CD14-positive monocyte (primary cell): ENCODE measurements around the gene PRR30. TPM values are rescaled to one million over a fixed set of nuclear protein-coding genes. Genes with fewer than 3 reads are reported as not detected.
"Not testable (repeated sequence)": the region's sequence is repeated elsewhere in the genome, so short reads cannot be mapped to it uniquely, and the experiment has no call there.

Source experiments
- DNase-seq, 3 donors: peaks; one replicate each; pipeline ENCODE4 v3.0.0-alpha.2; 2011 to 2022
- H2AFZ ChIP-seq: 2 replicates; pipeline ENCODE4 v1.6.0; 2012; ENCODE audit warnings: mild to moderate bottlenecking, low read depth, low read length, inconsistent platforms; ENCODE audit not compliant: insufficient read depth, poor library complexity, severe bottlenecking
- H3K27ac ChIP-seq, 2 donors: 1 replicate in 1 of 2; 2 replicates in 1 of 2; pipeline ENCODE4 v1.5.1; 2012 to 2013; ENCODE audit warnings: low read length in 2 of 2, control low read depth in 1 of 2, inconsistent platforms in 1 of 2, low read depth in 1 of 2, mild to moderate bottlenecking in 1 of 2
- H3K27me3 ChIP-seq, 2 donors: one replicate each; pipeline versions ENCODE4 v1.6.0 to v1.6.1; 2011 to 2013; ENCODE audit warnings: low read length in 2 of 2; ENCODE audit not compliant: control insufficient read depth in 2 of 2, insufficient read depth in 2 of 2
- H3K36me3 ChIP-seq, 2 donors: replicated peaks in 1 of 2; 1 replicate in 1 of 2; 2 replicates in 1 of 2; pipeline versions ENCODE4 v1.5.1 to v1.6.1; 2012 to 2013; ENCODE audit warnings: low read length in 2 of 2, control low read depth in 1 of 2, inconsistent platforms in 1 of 2, mild to moderate bottlenecking in 1 of 2; ENCODE audit not compliant: insufficient read depth in 2 of 2, control insufficient read depth in 1 of 2
- H3K4me1 ChIP-seq, 2 donors: 1 replicate in 1 of 2; 2 replicates in 1 of 2; pipeline versions ENCODE4 v1.5.1 to v1.6.1; 2012 to 2013; ENCODE audit warnings: low read length in 2 of 2, control low read depth in 1 of 2, inconsistent platforms in 1 of 2, mild to moderate bottlenecking in 1 of 2, moderate library complexity in 1 of 2; ENCODE audit not compliant: insufficient read depth in 2 of 2, control insufficient read depth in 1 of 2
- H3K4me2 ChIP-seq: replicated peaks from 2 replicates; pipeline ENCODE3; 2012; ENCODE audit warnings: low read length, moderate library complexity, mild to moderate bottlenecking; ENCODE audit not compliant: poor library complexity, severe bottlenecking; ENCODE audit errors: extremely low read depth
- H3K4me3 ChIP-seq, 3 experiments: fragments of 200-600 bp in 1 of 3; sonication (generic) in 1 of 3; replicated peaks in 1 of 3; 1 replicate in 2 of 3; 2 replicates in 1 of 3; pipeline ENCODE4 v1.5.1; 2011 to 2013; ENCODE audit warnings: low read length in 3 of 3, mild to moderate bottlenecking in 3 of 3, control low read depth in 2 of 3, low read depth in 2 of 3, inconsistent platforms in 1 of 3, moderate library complexity in 1 of 3
- H3K79me2 ChIP-seq: 2 replicates; pipeline ENCODE4 v1.6.0; 2012; ENCODE audit warnings: mild to moderate bottlenecking, control low read depth, inconsistent platforms, low read length, moderate library complexity; ENCODE audit not compliant: insufficient read depth
- H3K9ac ChIP-seq: 2 replicates; pipeline ENCODE4 v1.6.0; 2017; ENCODE audit warnings: low read length, mild to moderate bottlenecking; ENCODE audit not compliant: insufficient read depth, poor library complexity, severe bottlenecking
- H3K9me3 ChIP-seq, 2 donors: replicated peaks in 1 of 2; 1 replicate in 1 of 2; 2 replicates in 1 of 2; pipeline versions ENCODE4 v1.5.1 to v1.6.1; 2012 to 2013; ENCODE audit warnings: low read length in 2 of 2, control low read depth in 1 of 2; ENCODE audit not compliant: control insufficient read depth in 1 of 2, insufficient read depth in 1 of 2
- H4K20me1 ChIP-seq: 2 replicates; pipeline ENCODE4 v1.6.0; 2012; ENCODE audit warnings: mild to moderate bottlenecking, low read length, control low read depth, moderate library complexity; ENCODE audit not compliant: insufficient read depth
- H3K27ac Mint-ChIP-seq, 7 donors: one replicate each; pipeline ENCODE4 v1.8.0; 2020; ENCODE audit warnings: mild to moderate bottlenecking in 7 of 7, mixed read lengths in 7 of 7, moderate library complexity in 6 of 7, inconsistent platforms in 2 of 7
- H3K27me3 Mint-ChIP-seq, 3 donors: one replicate each; pipeline ENCODE4 v1.8.0; 2021 to 2022; ENCODE audit warnings: low read depth in 3 of 3, mild to moderate bottlenecking in 3 of 3, mixed read lengths in 3 of 3, moderate library complexity in 3 of 3, inconsistent platforms in 1 of 3
- H3K36me3 Mint-ChIP-seq, 2 donors: one replicate each; pipeline ENCODE4 v1.8.0; 2020; ENCODE audit warnings: mixed read lengths in 2 of 2, inconsistent platforms in 1 of 2, mild to moderate bottlenecking in 1 of 2
- H3K4me1 Mint-ChIP-seq: one replicate; pipeline ENCODE4 v1.8.0; 2020; ENCODE audit warnings: mild to moderate bottlenecking, mixed read lengths
- H3K4me3 Mint-ChIP-seq, 2 donors: one replicate each; pipeline ENCODE4 v1.8.0; 2020; ENCODE audit warnings: mild to moderate bottlenecking in 2 of 2, mixed read lengths in 2 of 2, moderate library complexity in 1 of 2
- H3K9me3 Mint-ChIP-seq, 7 donors: one replicate each; pipeline ENCODE4 v1.8.0; 2020 to 2022; ENCODE audit warnings: mixed read lengths in 7 of 7, mild to moderate bottlenecking in 6 of 7, moderate library complexity in 6 of 7, inconsistent platforms in 2 of 7
- CTCF ChIP-seq: fragments of 200-600 bp; IDR thresholded peaks from one replicate; pipeline ENCODE4 v1.8.0; 2022; ENCODE audit warnings: antibody characterized with exemption, mild to moderate bottlenecking
- WGBS: methylation state at CpG from one replicate; pipeline ENCODE4 v1.1.5; 2013; ENCODE audit warnings: missing lambda C conversion rate; ENCODE audit not compliant: insufficient coverage; 5-methylcytosine and 5-hydroxymethylcytosine counted together
- intact Hi-C, 2 donors: fragments of 100-400 bp; cut with micrococcal nuclease; formaldehyde crosslinking; loops; one replicate each; pipeline versions ENCODE4 v1.15.0 to v1.15.1; 2023
- polyA plus RNA-seq, 3 donors: library from polyadenylated mRNA; depleted of rRNA in 1 of 3; unstranded in 2 of 3; stranded (reverse) in 1 of 3; fragments of 300-500 nt in 2 of 3; fragments of >200 nt in 1 of 3; fragmentation: Illumina TruSeq in 2 of 3; gene quantifications; 1 replicate in 2 of 3; 2 replicates in 1 of 3; pipeline ENCODE4 v1.2.3, GENCODE V29; 2012 to 2021

The PRR30 gene
- polyA plus RNA-seq, 3 donors: not detected

- Histone ChIP-seq H3K27ac (no peak overlapping the region), H3K9me3 (no peaks in the 10 kb centered on the region), H3K4me2 (no peak overlapping the region), H3K79me2 (no peaks in the 10 kb centered on the region), H3K27me3 (peaks cover 12 to 29% of the 10 kb centered on the region in 2 donors), H3K4me3 (no peak overlapping the region), H3K9ac (no peak overlapping the region), H4K20me1 (no peaks in the 10 kb centered on the region), H2AFZ (no peak overlapping the region), H3K36me3 (no peaks in the 10 kb centered on the region), H3K4me1 (peaks cover 9 to 14% of the 10 kb centered on the region in 2 donors)
- no peak for TF ChIP-seq CTCF
- DNase-seq: no peak
- Mint-ChIP-seq H3K4me1 (peaks cover 12% of the 10 kb centered on the region), H3K27ac (peak overlapping the region in 1 of 7 donors; percentile 30), H3K27me3 (peaks cover 24 to 30% (median 26%) of the 10 kb centered on the region in 3 donors), H3K9me3 (peaks cover 0 to 7% (median 5%) of the 10 kb centered on the region in 7 donors), H3K36me3 (peaks cover 3 to 4% of the 10 kb centered on the region in 2 donors), H3K4me3 (no peak overlapping the region)
- intact Hi-C loops: no loop called here
- 90% methylated on average over 2 of the region's 2 CpGs for WGBS
These were observed 23.7 kb downstream of the PRR30 start for GRCh38 chr2:27115519-27115918.

- H4K20me1 ChIP-seq, H3K27ac ChIP-seq, H3K27me3 ChIP-seq, H2AFZ ChIP-seq, H3K4me3 Mint-ChIP-seq, H3K4me1 Mint-ChIP-seq, H3K27me3 Mint-ChIP-seq, intact Hi-C loops, H3K4me2 ChIP-seq, H3K4me1 ChIP-seq, H3K36me3 ChIP-seq, H3K9me3 ChIP-seq, DNase-seq, H3K9ac ChIP-seq, H3K9me3 Mint-ChIP-seq, H3K79me2 ChIP-seq, H3K27ac Mint-ChIP-seq, H3K4me3 ChIP-seq, H3K36me3 Mint-ChIP-seq: not testable (repeated sequence)
- 96% methylated on average over 33 of the region's 49 CpGs for WGBS
These were observed 27.7 kb downstream of the PRR30 start for GRCh38 chr2:27111392-27112078.

- H3K27me3 Mint-ChIP-seq, DNase-seq, H3K36me3 Mint-ChIP-seq, H3K9ac ChIP-seq, H3K4me3 ChIP-seq, H3K79me2 ChIP-seq, intact Hi-C loops, H3K9me3 Mint-ChIP-seq, H3K9me3 ChIP-seq, H2AFZ ChIP-seq, H3K27me3 ChIP-seq, H3K36me3 ChIP-seq, H3K4me1 ChIP-seq, H3K27ac Mint-ChIP-seq, H4K20me1 ChIP-seq, H3K27ac ChIP-seq, H3K4me3 Mint-ChIP-seq, H3K4me1 Mint-ChIP-seq, H3K4me2 ChIP-seq: not testable (repeated sequence)
- WGBS: 87% methylated on average over 20 of the region's 24 CpGs
These were observed 28.4 kb downstream of the PRR30 start for GRCh38 chr2:27110603-27111352.
